GM12874 (cell line): ENCODE data around the gene COTL1.

ENCODE experiments used
- CTCF ChIP-seq: IDR thresholded peaks from 2 replicates; pipeline ENCODE4 v1.5.1; 2011; ENCODE audit warnings: low read depth, mild to moderate bottlenecking, control low read depth, low read length, moderate library complexity; ENCODE audit not compliant: insufficient read depth

Gene COTL1

GRCh38 chr16:84550096-84550495, 67.8 kb downstream of the COTL1 start:
- no peak for TF ChIP-seq CTCF

DNA sequence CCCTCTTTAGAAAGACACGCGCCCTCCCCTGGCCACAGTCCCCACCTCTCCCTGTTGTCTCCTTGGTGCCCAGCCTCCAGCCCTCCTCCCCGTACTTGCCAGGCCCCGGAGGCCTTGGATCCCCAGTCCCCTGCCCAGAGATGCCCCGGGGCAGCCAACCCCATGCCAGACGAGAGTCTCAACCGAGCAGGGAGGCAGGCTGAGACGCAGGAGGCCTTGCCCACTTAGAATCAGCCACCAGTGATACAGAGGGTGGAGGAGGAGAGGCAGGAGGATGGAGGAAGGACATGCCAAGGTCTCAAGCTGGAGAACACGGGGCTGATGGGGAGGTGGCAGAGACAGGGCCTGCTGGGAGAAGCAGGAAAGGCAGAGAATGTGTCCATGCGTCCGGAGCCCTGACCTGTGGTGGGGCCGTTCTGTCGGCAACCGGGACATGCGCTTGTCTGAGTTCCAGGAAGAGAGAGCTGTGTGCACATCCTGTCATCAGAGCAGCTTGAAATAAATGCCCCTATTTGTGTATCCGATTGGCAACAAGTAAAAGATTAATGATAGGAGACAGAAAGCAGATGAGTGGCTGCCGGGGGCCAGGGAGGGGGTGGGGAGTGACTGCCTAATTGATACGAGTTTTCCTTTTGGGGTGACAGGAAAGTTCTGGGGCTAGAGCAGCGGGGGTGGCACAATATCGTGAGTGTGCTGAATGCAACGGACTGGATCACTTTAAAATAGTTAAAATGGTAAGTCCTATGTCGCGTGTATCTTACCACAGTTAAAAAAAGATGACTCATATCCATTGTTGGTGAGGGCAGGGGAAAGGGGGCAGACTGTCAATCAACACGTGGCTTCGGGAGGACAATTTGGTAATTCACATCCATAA, 68.7 kb downstream of the COTL1 start:
- TF ChIP-seq CTCF: no peak

DNA sequence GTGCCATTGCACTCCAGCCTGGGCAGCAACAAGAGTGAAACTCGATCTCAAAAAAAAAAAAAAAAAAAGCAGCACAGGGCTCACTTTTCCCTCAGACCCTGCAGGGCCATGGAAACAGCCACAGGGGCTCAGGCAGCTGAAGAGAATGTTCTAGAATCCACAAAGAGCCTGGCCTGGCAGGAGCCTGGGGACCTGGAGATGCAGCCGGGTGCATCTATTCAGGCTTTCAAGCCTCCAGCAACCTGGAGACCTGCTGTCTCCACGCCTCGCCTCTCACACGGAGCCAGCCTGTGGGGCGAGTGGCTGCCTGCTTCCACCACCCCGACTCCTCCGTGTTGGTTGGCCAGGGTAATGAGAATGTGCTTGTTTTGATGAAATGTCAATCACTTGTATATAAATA, 69.4 kb downstream of the COTL1 start:
- TF ChIP-seq CTCF: no peak

DNA sequence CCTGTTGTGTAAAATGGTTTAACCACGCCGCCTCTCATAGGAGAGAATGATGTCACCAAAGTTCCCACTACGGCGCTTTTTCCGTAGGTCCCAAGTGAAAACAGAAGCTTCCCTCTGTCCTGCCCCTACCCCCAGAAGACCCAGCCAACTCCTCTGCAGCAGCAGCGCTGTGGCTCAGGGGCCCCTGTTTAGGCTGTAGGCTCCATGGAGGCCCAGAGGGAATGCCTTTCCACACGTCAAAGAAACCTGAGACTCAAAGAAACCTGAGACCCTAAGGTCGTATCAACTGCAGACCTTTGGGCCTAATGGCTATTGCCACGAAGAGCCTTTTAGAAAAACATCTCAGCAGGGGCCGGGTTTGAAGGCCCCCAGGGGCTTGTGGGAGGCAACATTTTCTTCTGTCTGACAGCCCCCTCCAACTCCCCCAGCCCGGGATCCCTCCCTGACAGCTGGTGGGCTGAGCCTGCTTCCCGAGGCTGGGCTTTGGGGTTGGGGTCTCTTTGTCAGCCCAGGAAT, 70.3 kb downstream of the COTL1 start:
- TF ChIP-seq CTCF: no peak

- TF ChIP-seq CTCF: no peak
Measured at GRCh38 chr16:84546669-84547545, 71.0 kb downstream of the COTL1 start.

DNA sequence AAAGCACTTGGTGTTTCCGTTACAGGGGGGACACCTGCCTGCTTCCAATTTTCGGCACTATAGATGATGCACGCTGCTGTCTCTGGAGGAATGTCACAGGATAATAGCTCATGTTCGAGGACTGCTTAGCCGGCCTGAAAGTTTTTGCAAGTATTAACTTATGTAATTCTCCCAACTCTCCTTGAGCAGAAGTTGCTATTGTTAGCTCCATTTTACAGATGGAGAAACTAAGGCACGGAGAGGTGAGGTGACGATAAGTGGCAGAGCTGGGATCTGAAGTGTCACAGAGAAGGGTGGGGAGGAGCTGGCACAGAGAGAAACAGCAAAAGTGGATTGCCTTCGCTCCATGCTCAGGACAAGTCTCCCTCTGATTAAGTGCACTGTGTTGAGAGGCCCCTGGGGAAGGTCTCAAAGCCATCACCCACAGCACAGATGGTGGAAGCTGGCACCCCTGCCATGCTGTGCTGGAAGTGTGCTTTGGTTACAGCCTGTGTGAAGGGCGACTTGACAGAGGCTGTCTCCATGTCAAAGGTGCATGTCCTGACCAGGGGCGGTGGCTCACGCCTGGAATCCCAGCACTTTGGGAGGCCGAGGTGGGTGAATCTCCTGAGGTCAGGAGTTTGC, 72.7 kb downstream of the COTL1 start:
- no peak for TF ChIP-seq CTCF
